ENCODE measurements around the gene FMN1. TPM values are rescaled to one million over a fixed set of nuclear protein-coding genes. Genes with fewer than 3 reads are reported as not detected.
A peak's percentile ranks its signal among the peaks of the same experiment; 100 is the strongest.

The FMN1 gene
- total and polyA plus RNA-seq, 2 of the 8 experiments (the other 6 are each of a cell fraction or from before 2014, with no cell fraction given) = 0.27 to 3.7 TPM

- ChIA-PET CTCF (ENCODE audit: partially characterized antibody) (interaction anchor here (1.2 to 4.2 kb wide), 3 partner anchors 17 to 168 kb away, joined by 3 to 14 read pairs (median 4); no protein-coding TSS in a partner anchor), POLR2A (ENCODE audit: partially characterized antibody) (no interaction called here)
- no peak overlapping the region for H2AFZ ChIP-seq (ENCODE audit: low read length)
- no peak overlapping the region for H2BK5ac ChIP-seq (ENCODE audit: low read depth, low read length)
- H4K8ac ChIP-seq (ENCODE audit: extremely low read depth, insufficient read depth, low read length) = no peak overlapping the region
- H3K4me1 ChIP-seq (replicated peaks in 1 of 4; ENCODE audit: control insufficient read depth in 3 of 4, insufficient read depth in 4 of 4, low read length in 3 of 4) = no peaks in the 10 kb centered on the region
- H4K20me1 ChIP-seq (replicated peaks in 1 of 2; ENCODE audit: control insufficient read depth in 1 of 2, insufficient read depth in 2 of 2, low read length in 2 of 2) = no peaks in the 10 kb centered on the region
- no peak overlapping the region for H4K5ac ChIP-seq (ENCODE audit: insufficient read length, low read depth, low read length)
- no peaks in the 10 kb centered on the region for H3K36me3 ChIP-seq (ENCODE audit: control insufficient read depth in 2 of 4, insufficient read depth in 4 of 4, low read length in 3 of 4)
- H2BK15ac ChIP-seq (ENCODE audit: low read length) = no peak overlapping the region
- H3K27ac ChIP-seq (ENCODE audit: low read depth, low read length) = no peak overlapping the region
- no peak overlapping the region for H3K4ac ChIP-seq (replicated peaks; ENCODE audit: insufficient read length, low read depth, low read length)
- H4K91ac ChIP-seq (replicated peaks; ENCODE audit: insufficient read length, low read length) = no peak overlapping the region
- H2BK12ac ChIP-seq (ENCODE audit: low read depth, low read length) = no peak overlapping the region
- no peak overlapping the region for H2BK20ac ChIP-seq (ENCODE audit: low read length)
- no peaks in the 10 kb centered on the region for H3K79me2 ChIP-seq (ENCODE audit: control insufficient read depth in 1 of 2, insufficient read depth in 2 of 2, low read length in 2 of 2)
- no peaks in the 10 kb centered on the region; the same call in 1 of the 2 replicates for H3K23me2 ChIP-seq (ENCODE audit: low read depth, low read length)
- no peak overlapping the region for H3K56ac ChIP-seq (replicated peaks; ENCODE audit: insufficient read length, low read depth, low read length)
- H3K9ac ChIP-seq (replicated peaks in 1 of 4; ENCODE audit: extremely low read depth in 1 of 4, low read depth in 3 of 4, low read length in 3 of 4) = no peak overlapping the region
- H3K14ac ChIP-seq (ENCODE audit: insufficient read length) = no peak overlapping the region
- no peaks in the 10 kb centered on the region for H3K79me1 ChIP-seq (ENCODE audit: low read depth, low read length)
- no peak overlapping the region for H3K4me3 ChIP-seq (ENCODE audit: extremely low read depth in 1 of 4, insufficient read depth in 2 of 4, low read depth in 3 of 4, low read length in 4 of 4)
- H3K9me3 ChIP-seq (ENCODE audit: insufficient read depth in 2 of 2, low read depth in 1 of 2, low read length in 1 of 2) = no peaks in the 10 kb centered on the region
- peak; percentile 13 for FAIRE-seq
- 91% methylated on average over 2 of the region's 2 CpGs; no CpG with 5 or more reads in 1 of the 2 experiments for WGBS, 2 experiments (ENCODE audit: extremely low coverage in 1 of 2, insufficient coverage in 1 of 2, insufficient read length in 1 of 2, insufficient replicate concordance in 2 of 2, low coverage in 1 of 2, low lambda C conversion rate in 2 of 2, missing lambda C conversion rate in 1 of 2)
- no peak overlapping the region for H2BK120ac ChIP-seq (replicated peaks; ENCODE audit: low read depth, low read length)
- H2AK5ac ChIP-seq (ENCODE audit: low read depth, low read length) = no peak overlapping the region
- H3K18ac ChIP-seq (ENCODE audit: extremely low read depth, low read length) = no peak overlapping the region
- H3K27me3 ChIP-seq (replicated peaks in 1 of 4; ENCODE audit: control insufficient read depth in 3 of 4, extremely low read depth in 1 of 4, insufficient read depth in 3 of 4, low read length in 3 of 4) = no peaks in the 10 kb centered on the region
- H3K23ac ChIP-seq (ENCODE audit: insufficient read length) = no peak overlapping the region
- no peak overlapping the region for H3K4me2 ChIP-seq (ENCODE audit: insufficient read depth in 1 of 2, low read depth in 2 of 2, low read length in 2 of 2)
- no peak for DNase-seq (ENCODE audit: low read depth in 1 of 2, low spot score in 2 of 2)
- TF ChIP-seq GABPA (IDR thresholded peaks at IDR 0.05; ENCODE audit: borderline replicate concordance, insufficient read depth, low read length) = no peak
- no peak for TF ChIP-seq HDAC2 (IDR thresholded peaks at IDR 0.05; ENCODE audit: borderline replicate concordance in 1 of 2, low read depth in 2 of 2, low read length in 2 of 2)
- no peak for TF ChIP-seq SP4 (IDR thresholded peaks at IDR 0.05; ENCODE audit: low read length)
- no peak for TF ChIP-seq HDAC6 (IDR thresholded peaks at IDR 0.05; ENCODE audit: low read depth, low read length)
- no peak for TF ChIP-seq RFX5 (IDR thresholded peaks at IDR 0.05; ENCODE audit: borderline replicate concordance, low read depth, low read length)
- no peak for TF ChIP-seq MAFK (IDR thresholded peaks at IDR 0.05; ENCODE audit: low read depth, low read length)
- TF ChIP-seq TBP (IDR thresholded peaks at IDR 0.05; ENCODE audit: low read depth, low read length) = no peak
- no peak for TF ChIP-seq ZNF274 (IDR thresholded peaks at IDR 0.05; ENCODE audit: borderline replicate concordance, extremely low read depth, low read length)
- no peak for TF ChIP-seq JUN (IDR thresholded peaks at IDR 0.05; ENCODE audit: low read depth, low read length)
- no peak for TF ChIP-seq CHD1 (IDR thresholded peaks at IDR 0.05; ENCODE audit: low read depth, low read length)
- no peak for TF ChIP-seq KDM4A (IDR thresholded peaks at IDR 0.05; ENCODE audit: low read depth, low read length, severe bottlenecking)
- no peak for TF ChIP-seq FOSL1 (IDR thresholded peaks at IDR 0.05; ENCODE audit: insufficient read depth, low read depth, low read length)
- TF ChIP-seq, protein P1, sequence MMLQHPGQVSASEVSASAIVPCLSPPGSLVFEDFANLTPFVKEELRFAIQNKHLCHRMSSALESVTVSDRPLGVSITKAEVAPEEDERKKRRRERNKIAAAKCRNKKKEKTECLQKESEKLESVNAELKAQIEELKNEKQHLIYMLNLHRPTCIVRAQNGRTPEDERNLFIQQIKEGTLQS (IDR thresholded peaks at IDR 0.05; ENCODE audit: insufficient read depth, low read depth, low read length) = no peak
- no peak for TF ChIP-seq YY1 (IDR thresholded peaks at IDR 0.05; ENCODE audit: low read depth, low read length)
- no peak for TF ChIP-seq CHD2 (IDR thresholded peaks at IDR 0.05; ENCODE audit: low read length)
These were observed 90.3 kb downstream of the FMN1 start for GRCh38 chr15:33104212-33104611.
